IgD-negative memory B cell (primary cell): ENCODE results near the gene NMNAT2. TPM values are rescaled to one million over a fixed set of nuclear protein-coding genes. Genes with fewer than 3 reads are reported as not detected.
"Not testable (repeated sequence)": the region's sequence is repeated elsewhere in the genome, so short reads cannot be mapped to it uniquely, and the experiment has no call there.

Experiments used
- H3K27ac Mint-ChIP-seq, 3 donors: one replicate each; pipeline ENCODE4 v1.8.0; 2020 to 2022; ENCODE audit warnings: mild to moderate bottlenecking in 3 of 3, mixed read lengths in 3 of 3, moderate library complexity in 1 of 3
- H3K27me3 Mint-ChIP-seq: one replicate; pipeline ENCODE4 v1.8.0; 2021; ENCODE audit warnings: mixed read lengths
- H3K36me3 Mint-ChIP-seq: one replicate; pipeline ENCODE4 v1.8.0; 2020; ENCODE audit warnings: mild to moderate bottlenecking, mixed read lengths
- H3K4me1 Mint-ChIP-seq, 3 donors: one replicate each; pipeline ENCODE4 v1.8.0; 2020 to 2022; ENCODE audit warnings: mixed read lengths in 3 of 3, mild to moderate bottlenecking in 1 of 3
- H3K4me3 Mint-ChIP-seq, 4 donors: one replicate each; pipeline ENCODE4 v1.8.0; 2020 to 2022; ENCODE audit warnings: mild to moderate bottlenecking in 4 of 4, mixed read lengths in 4 of 4, moderate library complexity in 3 of 4
- H3K9me3 Mint-ChIP-seq, 3 donors: one replicate each; pipeline ENCODE4 v1.8.0; 2020 to 2021; ENCODE audit warnings: mixed read lengths in 3 of 3, mild to moderate bottlenecking in 1 of 3
- polyA plus RNA-seq: library from polyadenylated mRNA; unstranded; fragments of 300-500 nt; fragmentation: Illumina TruSeq; gene quantifications from one replicate; pipeline ENCODE4 v1.2.3, GENCODE V29; 2021

Gene NMNAT2
- polyA plus RNA-seq, 1 donor from 2014 or later: not detected

- Mint-ChIP-seq H3K9me3 (peaks cover 0 to 2% (median 0%) of the 10 kb centered on the region in 3 donors), H3K27ac (no peak overlapping the region), H3K4me3 (no peak overlapping the region), H3K27me3 (peaks cover 25% of the 10 kb centered on the region), H3K36me3 (no peaks in the 10 kb centered on the region), H3K4me1 (no peaks in the 10 kb centered on the region)
Observed at GRCh38 chr1:183433703-183434102, 15.5 kb upstream of the NMNAT2 start.

DNA sequence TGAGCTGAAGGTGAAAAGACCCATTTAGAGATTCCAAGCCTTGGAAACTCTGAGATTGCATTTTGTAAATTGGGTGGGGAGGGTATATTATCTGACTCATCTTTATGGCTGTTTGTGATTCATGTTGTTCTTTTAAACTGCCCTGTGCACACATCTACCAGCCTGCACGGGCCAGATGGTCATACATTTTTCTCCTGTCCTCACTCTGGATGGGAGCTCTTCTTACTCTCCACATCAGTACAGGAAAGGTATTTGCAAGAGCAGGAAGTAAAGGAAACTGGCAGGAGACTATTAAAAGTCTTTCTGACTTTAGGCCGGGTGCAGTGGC, 14.3 kb upstream of the NMNAT2 start:
- Mint-ChIP-seq H3K27me3 (peaks cover 27% of the 10 kb centered on the region), H3K4me3 (no peak overlapping the region), H3K36me3 (no peaks in the 10 kb centered on the region), H3K4me1 (no peaks in the 10 kb centered on the region), H3K27ac (no peak overlapping the region), H3K9me3 (peaks cover 0 to 2% (median 0%) of the 10 kb centered on the region in 3 donors)

GRCh38 chr1:183431840-183432547, 13.8 kb upstream of the NMNAT2 start:
- Mint-ChIP-seq H3K4me3 (no peak overlapping the region), H3K27ac (no peak overlapping the region), H3K4me1 (no peaks in the 10 kb centered on the region), H3K27me3 (peaks cover 27% of the 10 kb centered on the region), H3K36me3 (no peaks in the 10 kb centered on the region), H3K9me3 (peaks cover 0 to 2% (median 0%) of the 10 kb centered on the region in 3 donors)

GRCh38 chr1:183427591-183427990, 9.4 kb upstream of the NMNAT2 start:
- not testable (repeated sequence) for H3K36me3 Mint-ChIP-seq, H3K4me3 Mint-ChIP-seq, H3K27ac Mint-ChIP-seq, H3K9me3 Mint-ChIP-seq, H3K4me1 Mint-ChIP-seq
- peaks cover 21% of the 10 kb centered on the region for H3K27me3 Mint-ChIP-seq

GRCh38 chr1:183424691-183425090, 6.5 kb upstream of the NMNAT2 start:
- peaks cover 0 to 7% (median 0%) of the 10 kb centered on the region in 3 donors for H3K9me3 Mint-ChIP-seq
- H3K27me3 Mint-ChIP-seq: peaks cover 18% of the 10 kb centered on the region
- H3K4me1 Mint-ChIP-seq: no peaks in the 10 kb centered on the region
- no peaks in the 10 kb centered on the region for H3K36me3 Mint-ChIP-seq
- no peak overlapping the region for H3K27ac Mint-ChIP-seq
- H3K4me3 Mint-ChIP-seq: no peak overlapping the region

DNA sequence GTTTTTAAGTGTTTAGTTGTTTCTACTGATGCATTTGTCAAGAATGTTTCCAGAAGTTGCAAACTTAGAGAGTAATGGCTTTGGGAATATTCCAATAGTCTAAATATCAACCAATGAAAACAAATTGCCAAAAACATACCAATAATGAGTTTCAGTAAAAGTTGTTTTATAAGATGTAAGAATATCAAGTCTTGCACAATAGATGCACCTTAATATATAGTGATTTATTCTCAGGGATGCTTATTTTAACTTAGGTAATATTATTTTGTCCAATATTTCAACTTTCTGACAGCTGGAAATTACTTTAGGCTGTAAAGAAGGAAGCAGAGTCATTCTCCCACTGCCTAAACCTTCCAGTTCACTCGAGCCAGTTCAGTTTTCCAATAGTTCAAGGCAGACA, 5.4 kb upstream of the NMNAT2 start:
- Mint-ChIP-seq H3K9me3 (peaks cover 0 to 7% (median 3%) of the 10 kb centered on the region in 3 donors), H3K36me3 (peaks cover under 1% of the 10 kb centered on the region), H3K27me3 (peaks cover 18% of the 10 kb centered on the region), H3K27ac (no peak overlapping the region), H3K4me3 (no peak overlapping the region), H3K4me1 (peaks cover 2 to 3% (median 3%) of the 10 kb centered on the region in 3 donors)

GRCh38 chr1:183419399-183419798, 1.2 kb upstream of the NMNAT2 start:
- H3K4me3 Mint-ChIP-seq: no peak overlapping the region
- peaks cover 0 to 14% (median 0%) of the 10 kb centered on the region in 3 donors for H3K9me3 Mint-ChIP-seq
- H3K36me3 Mint-ChIP-seq: peaks cover 4% of the 10 kb centered on the region
- H3K4me1 Mint-ChIP-seq: peaks cover 12 to 17% (median 13%) of the 10 kb centered on the region in 3 donors
- peaks cover 46% of the 10 kb centered on the region for H3K27me3 Mint-ChIP-seq
- no peak overlapping the region for H3K27ac Mint-ChIP-seq

DNA sequence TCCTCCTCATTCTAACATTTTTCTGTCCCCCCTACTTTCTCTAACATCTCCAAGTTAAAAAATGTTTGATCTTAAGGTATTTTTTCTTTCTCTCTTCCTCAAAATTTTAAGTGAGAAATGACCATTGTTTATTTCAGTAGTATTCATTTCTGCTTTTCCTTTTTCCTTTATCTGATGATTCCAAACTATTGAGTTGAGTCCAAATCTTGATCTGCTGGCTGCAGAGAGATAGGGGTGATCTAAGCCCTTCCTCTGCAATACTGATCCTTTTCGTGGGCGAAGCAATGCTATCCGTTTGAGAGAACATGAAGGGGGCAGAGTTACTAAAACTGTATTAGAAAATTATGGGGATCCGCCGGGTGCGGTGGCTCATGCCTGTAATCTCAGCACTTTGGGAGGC, 516 bp upstream of the NMNAT2 start:
- Mint-ChIP-seq H3K36me3 (peaks cover 4% of the 10 kb centered on the region), H3K9me3 (peaks cover 0 to 14% (median 0%) of the 10 kb centered on the region in 3 donors), H3K4me3 (peak overlapping the region in 2 of 4 donors; percentile 27 to 73), H3K4me1 (peaks cover 12 to 17% (median 13%) of the 10 kb centered on the region in 3 donors), H3K27me3 (peaks cover 49% of the 10 kb centered on the region), H3K27ac (no peak overlapping the region)

DNA sequence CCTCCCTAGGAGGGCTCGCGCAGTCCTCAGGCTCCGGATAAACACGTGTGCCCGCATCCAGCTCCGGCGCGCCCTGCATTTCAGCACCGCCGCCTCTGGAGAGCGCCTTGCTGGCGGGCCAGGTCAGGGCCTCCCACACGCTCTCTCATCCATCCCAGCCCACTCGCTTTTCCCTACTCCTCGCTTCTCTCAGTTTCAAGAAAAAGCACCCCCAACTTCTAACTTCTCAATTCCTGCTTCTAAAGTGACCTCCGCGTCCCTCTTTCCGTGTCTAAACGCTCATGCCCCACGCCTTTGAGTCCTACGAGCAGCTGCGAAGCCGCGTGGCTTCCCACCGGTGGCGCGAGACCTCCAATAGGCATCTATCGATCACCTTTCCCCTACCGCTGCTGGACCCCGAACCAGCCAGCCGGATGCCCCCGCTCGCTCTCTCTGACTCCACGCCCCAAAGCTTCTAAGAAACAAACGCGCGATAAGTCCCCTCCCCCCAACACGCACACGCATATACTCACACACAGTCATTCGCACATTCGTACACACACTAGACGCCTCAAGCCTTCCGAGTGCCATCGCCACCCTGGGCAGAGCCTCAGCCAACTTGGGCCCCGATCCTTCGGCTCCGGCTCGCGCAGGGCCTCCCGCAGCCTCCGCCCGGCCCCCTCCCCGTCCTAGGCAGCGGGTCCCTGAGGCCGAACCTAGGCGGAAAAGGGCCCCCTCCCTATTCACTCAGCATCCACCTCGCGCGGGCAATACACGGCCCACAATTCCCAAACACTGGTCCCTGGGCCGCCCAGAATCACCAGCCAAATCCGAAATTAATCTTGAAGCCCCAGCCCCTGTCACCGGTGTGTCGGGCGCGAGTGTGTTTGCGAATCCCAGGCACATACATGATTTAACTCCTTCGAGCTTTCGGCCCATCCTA, 1.1 kb downstream of the NMNAT2 start:
- no peak overlapping the region for H3K27ac Mint-ChIP-seq

GRCh38 chr1:183414365-183414764, 3.8 kb downstream of the NMNAT2 start:
- no peak overlapping the region for H3K4me3 Mint-ChIP-seq
- H3K4me1 Mint-ChIP-seq: peaks cover 12 to 17% (median 13%) of the 10 kb centered on the region in 3 donors
- H3K27me3 Mint-ChIP-seq: peaks cover 35% of the 10 kb centered on the region

More for the DNA sequence above, 1.1 kb downstream of the NMNAT2 start:
- peaks cover 0 to 14% (median 0%) of the 10 kb centered on the region in 3 donors for H3K9me3 Mint-ChIP-seq
- H3K36me3 Mint-ChIP-seq: peaks cover 4% of the 10 kb centered on the region
- peaks cover 12 to 17% (median 13%) of the 10 kb centered on the region in 3 donors for H3K4me1 Mint-ChIP-seq
- peaks cover 42% of the 10 kb centered on the region for H3K27me3 Mint-ChIP-seq
- H3K4me3 Mint-ChIP-seq: peak overlapping the region in 3 of 4 donors; percentile 27 to 89 (median 47)

GRCh38 chr1:183411091-183411490, 7.1 kb downstream of the NMNAT2 start:
- Mint-ChIP-seq H3K27me3 (peaks cover 15% of the 10 kb centered on the region), H3K36me3 (no peaks in the 10 kb centered on the region), H3K9me3 (peaks cover 0 to 4% (median 0%) of the 10 kb centered on the region in 3 donors), H3K4me1 (no peaks in the 10 kb centered on the region), H3K4me3 (no peak overlapping the region), H3K27ac (no peak overlapping the region)

More at GRCh38 chr1:183414365-183414764, 3.8 kb downstream of the NMNAT2 start:
- H3K9me3 Mint-ChIP-seq: peaks cover 0 to 16% (median 0%) of the 10 kb centered on the region in 3 donors
- H3K36me3 Mint-ChIP-seq: peaks cover 4% of the 10 kb centered on the region
- no peak overlapping the region for H3K27ac Mint-ChIP-seq

GRCh38 chr1:183407961-183408360, 10.2 kb downstream of the NMNAT2 start:
- H3K27me3 Mint-ChIP-seq: peaks cover 21% of the 10 kb centered on the region
- peaks cover 0 to 7% (median 0%) of the 10 kb centered on the region in 3 donors for H3K9me3 Mint-ChIP-seq
- no peak overlapping the region for H3K4me3 Mint-ChIP-seq
- peaks cover 2% of the 10 kb centered on the region for H3K36me3 Mint-ChIP-seq
- H3K27ac Mint-ChIP-seq: no peak overlapping the region
- H3K4me1 Mint-ChIP-seq: no peaks in the 10 kb centered on the region

GRCh38 chr1:183407474-183407873, 10.7 kb downstream of the NMNAT2 start:
- Mint-ChIP-seq H3K4me3 (no peak overlapping the region), H3K27ac (no peak overlapping the region), H3K36me3 (peaks cover 2% of the 10 kb centered on the region), H3K27me3 (peaks cover 21% of the 10 kb centered on the region), H3K4me1 (no peaks in the 10 kb centered on the region), H3K9me3 (peaks cover 0 to 7% (median 0%) of the 10 kb centered on the region in 3 donors)

GRCh38 chr1:183404476-183404875, 13.7 kb downstream of the NMNAT2 start:
- Mint-ChIP-seq H3K4me3 (no peak overlapping the region), H3K27ac (no peak overlapping the region), H3K36me3 (peaks cover 2% of the 10 kb centered on the region), H3K27me3 (peaks cover 21% of the 10 kb centered on the region), H3K4me1 (no peaks in the 10 kb centered on the region), H3K9me3 (peaks cover 0 to 9% (median 0%) of the 10 kb centered on the region in 3 donors)

- peaks cover 21% of the 10 kb centered on the region for H3K27me3 Mint-ChIP-seq
- no peak overlapping the region for H3K27ac Mint-ChIP-seq
- H3K4me3 Mint-ChIP-seq: no peak overlapping the region
- H3K4me1 Mint-ChIP-seq: no peaks in the 10 kb centered on the region
- peaks cover 0 to 8% (median 0%) of the 10 kb centered on the region in 3 donors for H3K9me3 Mint-ChIP-seq
- H3K36me3 Mint-ChIP-seq: peaks cover 2% of the 10 kb centered on the region
Observed at GRCh38 chr1:183403498-183403897, 14.7 kb downstream of the NMNAT2 start.
